ENCODE results near the gene AKNA.

Gene AKNA

DNA sequence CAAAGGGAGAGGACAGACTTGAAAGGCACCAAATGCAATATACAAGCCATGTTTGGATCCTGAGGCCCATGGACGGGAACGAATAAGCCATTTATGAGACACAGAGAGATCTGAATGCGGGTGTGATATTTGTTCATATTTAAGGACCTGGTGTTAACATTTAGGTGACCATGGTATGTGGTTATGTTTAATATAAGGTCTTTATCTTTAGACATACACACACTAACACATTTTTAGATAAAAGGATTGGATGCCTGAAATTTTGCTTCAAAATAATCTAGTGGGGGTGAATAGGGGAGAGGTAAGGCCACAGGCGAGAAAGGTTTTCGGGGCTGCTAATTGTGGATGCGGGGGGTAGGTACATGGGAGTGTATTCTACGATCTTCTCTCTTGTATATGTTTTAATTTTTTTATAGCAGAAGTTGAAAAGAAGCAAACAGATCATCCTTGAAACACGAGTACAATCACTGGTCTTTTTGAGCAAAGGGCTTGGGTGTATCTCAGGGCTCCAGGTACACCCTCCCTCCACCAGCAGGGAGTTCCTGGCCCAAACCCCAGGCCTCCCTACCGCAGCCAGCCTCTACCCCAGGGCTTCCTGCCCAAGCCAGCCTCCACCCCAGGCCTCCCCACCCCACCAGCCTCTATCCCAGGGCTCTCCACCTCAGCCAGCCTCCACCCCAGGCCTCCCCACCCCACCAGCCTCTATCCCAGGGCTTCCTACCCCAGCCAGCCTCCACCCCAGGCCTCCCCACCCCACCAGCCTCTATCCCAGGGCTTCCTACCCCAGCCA, 12.2 kb downstream of the AKNA start:
- TF ChIP-seq CTCF (IDR thresholded peaks at IDR 0.05; ENCODE audit: low read depth, low read length) = no peak
- no peak for DNase-seq (ENCODE audit: low read depth, low spot score)
- no peak overlapping the region for H3K4me3 ChIP-seq (ENCODE audit: low read depth, low read length)
- in situ Hi-C loops (cut with HindIII; ENCODE audit: low sequenced_read_pairs) = no loop called here

DNA sequence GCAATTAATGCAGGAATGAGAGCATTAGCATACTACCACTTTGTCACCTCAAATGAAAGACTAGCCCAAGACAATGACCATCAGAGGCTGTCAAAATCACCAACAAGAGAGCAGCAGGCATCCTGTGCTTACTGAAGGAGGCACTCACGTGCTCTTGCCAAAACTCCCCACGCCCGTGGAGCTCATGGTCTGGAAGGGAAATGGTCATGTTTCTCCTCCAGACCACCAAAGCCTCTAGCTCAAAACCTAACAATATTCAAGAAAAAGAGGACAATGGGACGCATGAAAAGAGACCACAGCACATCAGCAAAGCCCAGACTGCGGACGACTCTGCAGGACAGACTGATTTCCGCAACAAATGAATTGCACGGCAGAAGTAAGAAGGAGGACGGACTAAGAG, 12.8 kb downstream of the AKNA start:
- no peak for DNase-seq (ENCODE audit: low read depth, low spot score)
- TF ChIP-seq CTCF (IDR thresholded peaks at IDR 0.05; ENCODE audit: low read depth, low read length) = no peak
- no peak overlapping the region for H3K4me3 ChIP-seq (ENCODE audit: low read depth, low read length)
- in situ Hi-C loops (cut with HindIII; ENCODE audit: low sequenced_read_pairs) = no loop called here

DNA sequence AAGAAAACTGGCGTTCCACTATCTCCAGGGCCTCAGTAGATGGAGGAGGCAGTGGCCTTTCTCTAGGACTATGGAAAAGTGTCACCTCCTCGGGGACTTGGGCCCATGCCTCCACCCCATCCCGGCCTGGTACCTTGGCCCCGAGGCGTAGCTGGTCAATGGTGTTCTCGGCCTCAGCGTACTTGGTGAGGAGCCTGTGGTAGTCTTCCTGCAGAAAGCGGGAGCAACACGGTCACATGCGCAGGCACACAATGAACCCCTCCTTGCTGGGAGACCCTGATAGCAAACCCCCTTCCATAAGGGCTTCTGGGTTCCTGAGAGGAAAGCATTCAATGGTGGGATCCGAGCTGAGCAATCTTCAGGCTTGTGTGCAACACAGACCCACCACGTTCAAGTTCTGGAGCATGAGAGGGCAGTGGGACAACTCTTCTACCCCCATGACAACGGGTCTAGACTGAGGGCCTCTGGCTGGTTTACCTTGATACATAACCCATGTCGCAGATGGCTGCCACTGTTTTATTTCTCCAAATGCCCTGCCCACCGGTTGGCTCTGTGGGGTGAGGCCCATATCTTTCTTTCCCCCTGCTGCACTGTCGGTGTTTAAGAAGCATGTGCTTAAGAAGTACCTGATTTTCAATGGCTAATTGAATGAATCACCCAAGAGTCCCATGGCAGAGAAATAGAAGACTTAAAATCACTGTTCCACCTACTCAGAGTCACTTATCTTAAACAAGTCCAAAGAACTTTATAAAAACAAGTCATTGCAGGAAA, 13.6 kb downstream of the AKNA start:
- DNase-seq (ENCODE audit: low read depth, low spot score) = no peak
- in situ Hi-C loops (cut with HindIII; ENCODE audit: low sequenced_read_pairs) = no loop called here
- H3K4me3 ChIP-seq (ENCODE audit: low read depth, low read length) = no peak overlapping the region
- TF ChIP-seq CTCF (IDR thresholded peaks at IDR 0.05; ENCODE audit: low read depth, low read length) = no peak

DNA sequence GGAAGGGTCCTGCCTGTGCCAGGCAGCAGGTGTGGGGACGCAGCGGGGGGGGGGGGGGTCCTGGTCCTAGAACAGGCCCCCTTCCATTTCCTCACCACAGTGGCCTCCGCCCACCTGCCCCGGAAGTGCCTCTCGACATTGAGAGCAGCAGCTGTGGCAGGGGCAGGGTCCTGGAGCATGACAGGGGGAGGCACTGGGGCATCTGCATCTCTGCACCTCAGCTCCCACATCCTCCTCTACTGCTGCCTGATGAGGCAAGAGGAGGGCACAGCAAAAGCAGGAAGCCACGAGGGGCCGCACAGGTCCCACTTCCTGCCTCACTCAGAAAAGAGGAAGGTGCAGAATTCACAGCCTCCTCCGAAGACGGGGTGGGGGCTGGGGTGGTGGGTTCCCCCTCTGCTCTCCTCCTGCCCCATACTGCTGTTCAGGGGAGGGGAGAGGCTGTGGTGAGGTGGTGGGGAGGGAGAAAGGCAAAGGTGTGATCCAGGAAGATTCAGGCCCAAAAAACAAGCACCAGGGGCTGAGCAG, 14.8 kb downstream of the AKNA start:
- TF ChIP-seq CTCF (IDR thresholded peaks at IDR 0.05; ENCODE audit: low read depth, low read length) = no peak
- H3K4me3 ChIP-seq (ENCODE audit: low read depth, low read length) = no peak overlapping the region
- DNase-seq (ENCODE audit: low read depth, low spot score) = no peak
- in situ Hi-C loops (cut with HindIII; ENCODE audit: low sequenced_read_pairs) = no loop called here

GRCh38 chr9:114371973-114372917, 15.5 kb downstream of the AKNA start:
- no peak for TF ChIP-seq CTCF (IDR thresholded peaks at IDR 0.05; ENCODE audit: low read depth, low read length)
- DNase-seq (ENCODE audit: low read depth, low spot score) = no peak
- no peak overlapping the region for H3K4me3 ChIP-seq (ENCODE audit: low read depth, low read length)
- in situ Hi-C loops (cut with HindIII; ENCODE audit: low sequenced_read_pairs) = no loop called here

All from astrocyte of the spinal cord (primary cell).